ENCODE measurements around the gene FUCA2.
"Not testable (repeated sequence)": the region's sequence is repeated elsewhere in the genome, so short reads cannot be mapped to it uniquely, and the experiment has no call there.

The FUCA2 gene

GRCh38 chr6:143496974-143497373 lies 14.5 kb downstream of the FUCA2 start:
- H3K9me3 ChIP-seq (ENCODE audit: control insufficient read depth, insufficient read depth, low read depth, low read length) = no peaks in the 10 kb centered on the region
- peaks cover 63% of the 10 kb centered on the region for H3K36me3 ChIP-seq (ENCODE audit: control insufficient read depth, insufficient read depth, low read length)
- H3K27me3 ChIP-seq (ENCODE audit: control insufficient read depth, insufficient read depth, low read length) = no peaks in the 10 kb centered on the region
- no peaks in the 10 kb centered on the region for H3K4me1 ChIP-seq (ENCODE audit: control insufficient read depth, insufficient read depth, low read length)
- no peak overlapping the region for H3K9ac ChIP-seq (ENCODE audit: low read length)
- no peak overlapping the region for H3K4me3 ChIP-seq (ENCODE audit: low read depth, low read length)
- no peak overlapping the region for H3K27ac ChIP-seq (ENCODE audit: low read depth, low read length)

GRCh38 chr6:143490775-143491174 lies 20.7 kb downstream of the FUCA2 start:
- Histone ChIP-seq H3K27me3 (ENCODE audit: control insufficient read depth, insufficient read depth, low read length) (no peaks in the 10 kb centered on the region), H3K9me3 (ENCODE audit: control insufficient read depth, insufficient read depth, low read depth, low read length) (no peaks in the 10 kb centered on the region), H3K27ac (ENCODE audit: low read depth, low read length) (no peak overlapping the region), H3K4me3 (ENCODE audit: low read depth, low read length) (no peak overlapping the region), H3K36me3 (ENCODE audit: control insufficient read depth, insufficient read depth, low read length) (peaks cover 23% of the 10 kb centered on the region), H3K9ac (ENCODE audit: low read length) (no peak overlapping the region), H3K4me1 (ENCODE audit: control insufficient read depth, insufficient read depth, low read length) (no peaks in the 10 kb centered on the region)

DNA sequence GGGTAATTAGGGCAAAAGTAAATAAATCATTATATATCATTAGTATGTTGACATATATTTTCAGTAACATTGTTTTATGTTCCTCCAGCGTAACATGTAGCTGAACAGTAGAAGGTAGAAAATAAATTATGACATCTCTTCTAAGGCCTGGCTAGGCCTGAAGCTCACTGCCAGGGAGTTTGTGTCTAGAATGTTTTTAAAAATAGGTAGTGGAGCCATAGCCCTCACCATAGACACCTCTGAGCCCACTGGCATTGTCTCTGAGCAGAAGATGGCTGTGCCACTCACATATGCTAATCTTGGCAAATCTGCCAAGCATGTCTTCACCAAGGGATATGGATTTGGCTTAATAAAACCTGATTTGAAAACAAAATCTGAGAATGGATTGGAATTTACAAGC lies 21.3 kb downstream of the FUCA2 start:
- no peaks in the 10 kb centered on the region for H3K27me3 ChIP-seq (ENCODE audit: control insufficient read depth, insufficient read depth, low read length)
- H3K9ac ChIP-seq (ENCODE audit: low read length) = no peak overlapping the region
- peaks cover 18% of the 10 kb centered on the region for H3K36me3 ChIP-seq (ENCODE audit: control insufficient read depth, insufficient read depth, low read length)
- no peak overlapping the region for H3K27ac ChIP-seq (ENCODE audit: low read depth, low read length)
- no peaks in the 10 kb centered on the region for H3K4me1 ChIP-seq (ENCODE audit: control insufficient read depth, insufficient read depth, low read length)
- no peak overlapping the region for H3K4me3 ChIP-seq (ENCODE audit: low read depth, low read length)
- no peaks in the 10 kb centered on the region for H3K9me3 ChIP-seq (ENCODE audit: control insufficient read depth, insufficient read depth, low read depth, low read length)

GRCh38 chr6:143486752-143487151 lies 24.8 kb downstream of the FUCA2 start:
- no peaks in the 10 kb centered on the region for H3K27me3 ChIP-seq (ENCODE audit: control insufficient read depth, insufficient read depth, low read length)
- H3K4me3 ChIP-seq (ENCODE audit: low read depth, low read length) = no peak overlapping the region
- no peak overlapping the region for H3K27ac ChIP-seq (ENCODE audit: low read depth, low read length)
- no peak overlapping the region for H3K9ac ChIP-seq (ENCODE audit: low read length)
- H3K4me1 ChIP-seq (ENCODE audit: control insufficient read depth, insufficient read depth, low read length) = no peaks in the 10 kb centered on the region
- H3K9me3 ChIP-seq (ENCODE audit: control insufficient read depth, insufficient read depth, low read depth, low read length) = no peaks in the 10 kb centered on the region
- no peaks in the 10 kb centered on the region for H3K36me3 ChIP-seq (ENCODE audit: control insufficient read depth, insufficient read depth, low read length)

DNA sequence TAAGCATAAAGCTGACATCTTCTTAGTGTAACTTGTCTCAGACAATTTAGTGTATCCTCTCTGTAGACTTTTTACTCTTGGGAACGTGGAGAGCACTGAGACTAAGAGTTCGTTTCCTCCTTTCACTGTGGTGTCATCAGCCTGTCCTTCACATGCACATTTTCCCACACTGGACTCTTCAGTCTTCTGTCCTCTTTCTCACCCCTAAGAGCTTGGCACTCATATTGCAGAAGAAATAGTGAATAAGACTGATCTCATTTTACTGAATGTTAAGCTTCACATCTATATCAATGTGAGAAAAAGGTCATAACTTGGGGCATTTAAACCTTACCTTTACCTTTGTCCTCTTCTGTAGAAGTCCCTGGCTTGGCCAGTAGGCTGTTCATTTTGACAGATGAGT lies 25.6 kb downstream of the FUCA2 start:
- no peaks in the 10 kb centered on the region for H3K27me3 ChIP-seq (ENCODE audit: control insufficient read depth, insufficient read depth, low read length)

GRCh38 chr6:143482593-143482992 lies 28.9 kb downstream of the FUCA2 start:
- no peaks in the 10 kb centered on the region for H3K9me3 ChIP-seq (ENCODE audit: control insufficient read depth, insufficient read depth, low read depth, low read length)
- H3K27me3 ChIP-seq (ENCODE audit: control insufficient read depth, insufficient read depth, low read length) = no peaks in the 10 kb centered on the region
- H3K27ac ChIP-seq (ENCODE audit: low read depth, low read length) = no peak overlapping the region
- no peak overlapping the region for H3K9ac ChIP-seq (ENCODE audit: low read length)
- peaks cover 4% of the 10 kb centered on the region; the same call in 1 of the 2 replicates for H3K36me3 ChIP-seq (ENCODE audit: control insufficient read depth, insufficient read depth, low read length)
- H3K4me1 ChIP-seq (ENCODE audit: control insufficient read depth, insufficient read depth, low read length) = no peaks in the 10 kb centered on the region
- H3K4me3 ChIP-seq (ENCODE audit: low read depth, low read length) = no peak overlapping the region

More for the DNA sequence above, 25.6 kb downstream of the FUCA2 start:
- Histone ChIP-seq H3K4me3 (ENCODE audit: low read depth, low read length) (no peak overlapping the region), H3K9me3 (ENCODE audit: control insufficient read depth, insufficient read depth, low read depth, low read length) (no peaks in the 10 kb centered on the region), H3K4me1 (ENCODE audit: control insufficient read depth, insufficient read depth, low read length) (no peaks in the 10 kb centered on the region), H3K27ac (ENCODE audit: low read depth, low read length) (no peak overlapping the region), H3K36me3 (ENCODE audit: control insufficient read depth, insufficient read depth, low read length) (no peaks in the 10 kb centered on the region), H3K9ac (ENCODE audit: low read length) (no peak overlapping the region)

DNA sequence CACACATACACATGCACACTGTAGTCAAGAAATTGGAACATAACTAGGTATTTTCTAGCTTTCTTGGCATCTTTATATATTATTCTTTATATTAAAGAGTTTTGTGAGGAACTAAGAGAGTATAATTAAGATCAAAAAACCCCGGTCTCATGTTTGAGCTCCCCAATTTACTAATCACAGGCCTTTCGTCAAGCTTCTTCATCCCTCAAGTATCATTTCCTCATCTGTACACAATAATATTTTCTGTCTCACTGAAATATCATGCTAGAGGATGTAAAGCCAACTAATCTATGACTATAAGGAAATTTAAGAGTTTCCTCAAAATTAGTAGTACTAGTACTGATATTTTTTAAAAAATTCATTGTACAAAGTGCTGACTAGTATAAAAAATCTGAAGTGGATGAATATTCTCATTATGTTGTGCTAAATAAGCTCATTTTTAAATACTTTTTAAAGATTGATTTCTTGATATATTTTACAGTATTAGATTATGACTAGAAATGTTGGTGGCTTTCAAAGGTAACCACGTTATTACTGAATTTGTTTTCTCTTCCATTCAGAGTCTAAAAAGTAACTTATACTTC lies 32.9 kb downstream of the FUCA2 start:
- Histone ChIP-seq H3K9me3 (ENCODE audit: control insufficient read depth, insufficient read depth, low read depth, low read length) (no peaks in the 10 kb centered on the region), H3K9ac (ENCODE audit: low read length) (no peak overlapping the region), H3K27me3 (ENCODE audit: control insufficient read depth, insufficient read depth, low read length) (no peaks in the 10 kb centered on the region), H3K4me3 (ENCODE audit: low read depth, low read length) (no peak overlapping the region), H3K27ac (ENCODE audit: low read depth, low read length) (no peak overlapping the region), H3K4me1 (ENCODE audit: control insufficient read depth, insufficient read depth, low read length) (no peaks in the 10 kb centered on the region), H3K36me3 (ENCODE audit: control insufficient read depth, insufficient read depth, low read length) (peaks cover 8% of the 10 kb centered on the region)

- Histone ChIP-seq H3K4me3 (ENCODE audit: low read depth, low read length) (no peak overlapping the region), H3K27me3 (ENCODE audit: control insufficient read depth, insufficient read depth, low read length) (no peaks in the 10 kb centered on the region), H3K27ac (ENCODE audit: low read depth, low read length) (no peak overlapping the region), H3K9ac (ENCODE audit: low read length) (no peak overlapping the region), H3K4me1 (ENCODE audit: control insufficient read depth, insufficient read depth, low read length) (no peaks in the 10 kb centered on the region), H3K36me3 (ENCODE audit: control insufficient read depth, insufficient read depth, low read length) (peaks cover 8% of the 10 kb centered on the region), H3K9me3 (ENCODE audit: control insufficient read depth, insufficient read depth, low read depth, low read length) (no peaks in the 10 kb centered on the region)
These were observed 35.0 kb downstream of the FUCA2 start for GRCh38 chr6:143476545-143476944.

DNA sequence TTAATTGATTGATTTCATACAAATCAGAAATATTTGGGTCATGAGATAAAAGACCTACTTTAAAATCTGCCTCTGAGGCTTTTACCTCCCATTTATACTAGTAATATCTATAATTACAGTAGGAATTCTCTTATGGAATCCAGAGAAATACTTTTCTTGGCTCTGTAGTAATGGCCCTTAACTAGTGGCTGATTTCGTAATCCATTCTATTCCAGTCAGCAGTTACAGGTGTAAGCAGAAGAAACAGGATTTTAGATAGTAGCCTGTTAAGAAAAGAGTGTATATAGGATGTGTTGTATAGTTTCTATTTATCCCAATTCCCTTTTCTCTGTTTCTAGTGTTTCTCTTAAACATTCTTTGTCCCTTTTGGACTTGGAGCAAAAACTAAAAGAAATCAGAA lies 39.7 kb downstream of the FUCA2 start:
- H3K9ac ChIP-seq (ENCODE audit: low read length) = no peak overlapping the region
- no peaks in the 10 kb centered on the region for H3K27me3 ChIP-seq (ENCODE audit: control insufficient read depth, insufficient read depth, low read length)
- H3K4me3 ChIP-seq (ENCODE audit: low read depth, low read length) = no peak overlapping the region
- H3K27ac ChIP-seq (ENCODE audit: low read depth, low read length) = no peak overlapping the region
- H3K36me3 ChIP-seq (ENCODE audit: control insufficient read depth, insufficient read depth, low read length) = peaks cover 4% of the 10 kb centered on the region
- no peaks in the 10 kb centered on the region for H3K4me1 ChIP-seq (ENCODE audit: control insufficient read depth, insufficient read depth, low read length)
- no peaks in the 10 kb centered on the region for H3K9me3 ChIP-seq (ENCODE audit: control insufficient read depth, insufficient read depth, low read depth, low read length)

- not testable (repeated sequence) for H3K9me3 ChIP-seq (ENCODE audit: control insufficient read depth, insufficient read depth, low read depth, low read length); H3K9ac ChIP-seq (ENCODE audit: low read length); H3K4me3 ChIP-seq (ENCODE audit: low read depth, low read length); H3K27me3 ChIP-seq (ENCODE audit: control insufficient read depth, insufficient read depth, low read length); H3K27ac ChIP-seq (ENCODE audit: low read depth, low read length); H3K36me3 ChIP-seq (ENCODE audit: control insufficient read depth, insufficient read depth, low read length); H3K4me1 ChIP-seq (ENCODE audit: control insufficient read depth, insufficient read depth, low read length)
These were observed 42.7 kb downstream of the FUCA2 start for GRCh38 chr6:143468823-143469222.

DNA sequence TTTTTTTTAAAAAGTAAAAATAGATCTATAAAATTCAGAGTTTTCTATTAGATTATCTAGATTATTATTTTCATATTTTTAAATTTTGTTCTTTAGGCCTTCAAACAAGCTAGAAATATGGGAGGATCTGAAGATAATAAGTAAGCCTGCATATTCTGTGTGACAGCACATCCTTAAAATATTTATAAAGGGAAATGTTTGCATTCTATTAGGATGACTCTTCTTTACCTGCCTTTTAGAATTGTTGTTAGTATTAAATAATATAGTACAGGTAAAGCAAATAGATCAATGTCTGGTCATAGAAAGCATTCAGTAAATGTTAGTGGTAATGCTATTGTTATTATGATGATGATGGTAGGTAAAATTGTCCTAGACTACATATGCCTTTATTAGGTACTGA lies 43.5 kb downstream of the FUCA2 start:
- Histone ChIP-seq H3K9ac (ENCODE audit: low read length) (no peak overlapping the region), H3K9me3 (ENCODE audit: control insufficient read depth, insufficient read depth, low read depth, low read length) (no peaks in the 10 kb centered on the region), H3K4me3 (ENCODE audit: low read depth, low read length) (no peak overlapping the region), H3K36me3 (ENCODE audit: control insufficient read depth, insufficient read depth, low read length) (peaks cover 4% of the 10 kb centered on the region; the same call in 1 of the 2 replicates), H3K27ac (ENCODE audit: low read depth, low read length) (no peak overlapping the region), H3K27me3 (ENCODE audit: control insufficient read depth, insufficient read depth, low read length) (no peaks in the 10 kb centered on the region), H3K4me1 (ENCODE audit: control insufficient read depth, insufficient read depth, low read length) (no peaks in the 10 kb centered on the region)

- H3K9ac ChIP-seq (ENCODE audit: low read length) = no peak overlapping the region
- H3K27me3 ChIP-seq (ENCODE audit: control insufficient read depth, insufficient read depth, low read length) = no peaks in the 10 kb centered on the region
These were observed 46.0 kb downstream of the FUCA2 start for GRCh38 chr6:143465546-143465945.

More at GRCh38 chr6:143465546-143465945, 46.0 kb downstream of the FUCA2 start:
- Histone ChIP-seq H3K27ac (ENCODE audit: low read depth, low read length) (no peak overlapping the region), H3K4me1 (ENCODE audit: control insufficient read depth, insufficient read depth, low read length) (no peaks in the 10 kb centered on the region), H3K36me3 (ENCODE audit: control insufficient read depth, insufficient read depth, low read length) (peaks cover 4% of the 10 kb centered on the region; the same call in 1 of the 2 replicates), H3K4me3 (ENCODE audit: low read depth, low read length) (no peak overlapping the region), H3K9me3 (ENCODE audit: control insufficient read depth, insufficient read depth, low read depth, low read length) (no peaks in the 10 kb centered on the region)
